GM13977 (cell line): ENCODE data around the gene KIF5A.

Experiments used
- DNase-seq: peaks from one replicate; pipeline ENCODE4 v3.0.0; 2012; ENCODE audit warnings: low spot score
- in situ Hi-C: fragments of 300-500 bp; cut with MboI; formaldehyde crosslinking; loops from one replicate; pipeline ENCODE4 v1.12.0; 2022; ENCODE audit warnings: low sequenced_read_pairs, low pct_unique_long_range_greater_than_20kb, mixed read lengths, inconsistent platforms; ENCODE audit not compliant: unreplicated experiment
- TF ChIP-seq, protein P1 (sequence below): IDR thresholded peaks from 2 replicates; pipeline ENCODE4 v1.5.1; 2012; ENCODE audit warnings: mild to moderate bottlenecking, control low read depth; ENCODE audit not compliant: insufficient read depth; ENCODE audit errors: extremely low read depth, missing control alignments

KIF5A gene

DNA sequence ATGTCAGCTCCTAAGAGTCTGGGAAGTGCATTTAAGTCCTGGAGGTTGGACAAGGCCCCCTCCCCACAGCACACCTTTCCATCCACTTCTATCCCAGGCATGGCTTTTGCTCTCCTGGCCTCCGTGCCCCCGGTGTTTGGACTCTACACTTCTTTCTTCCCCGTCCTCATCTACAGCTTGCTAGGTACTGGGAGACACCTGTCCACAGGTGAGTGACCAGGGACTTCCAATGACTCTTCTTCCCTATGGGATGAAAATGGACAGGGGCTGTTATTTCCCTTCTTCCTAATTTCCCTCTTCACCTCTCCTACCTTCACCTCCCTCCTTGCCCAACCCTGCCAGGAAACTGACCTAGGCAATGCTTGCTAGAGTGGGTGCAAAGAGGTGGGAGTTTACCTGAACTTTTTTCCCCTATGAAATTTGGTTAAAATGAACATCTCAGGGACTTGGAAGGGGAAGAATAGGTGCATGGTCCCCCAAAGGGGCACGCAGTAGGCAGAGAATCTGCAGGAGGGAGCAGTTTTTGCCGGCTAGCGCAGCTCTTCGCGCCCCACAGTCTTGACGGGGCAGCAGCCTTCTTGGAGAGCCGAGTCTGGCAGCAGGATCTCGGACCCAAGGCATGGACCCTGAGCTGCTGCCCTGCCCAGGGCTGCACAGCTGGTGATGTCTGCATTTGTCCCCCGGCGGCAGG is 70.5 kb downstream of the KIF5A start:
- DNase-seq: peak; percentile 52
- in situ Hi-C loops: no loop called here
- TF ChIP-seq, protein P1, sequence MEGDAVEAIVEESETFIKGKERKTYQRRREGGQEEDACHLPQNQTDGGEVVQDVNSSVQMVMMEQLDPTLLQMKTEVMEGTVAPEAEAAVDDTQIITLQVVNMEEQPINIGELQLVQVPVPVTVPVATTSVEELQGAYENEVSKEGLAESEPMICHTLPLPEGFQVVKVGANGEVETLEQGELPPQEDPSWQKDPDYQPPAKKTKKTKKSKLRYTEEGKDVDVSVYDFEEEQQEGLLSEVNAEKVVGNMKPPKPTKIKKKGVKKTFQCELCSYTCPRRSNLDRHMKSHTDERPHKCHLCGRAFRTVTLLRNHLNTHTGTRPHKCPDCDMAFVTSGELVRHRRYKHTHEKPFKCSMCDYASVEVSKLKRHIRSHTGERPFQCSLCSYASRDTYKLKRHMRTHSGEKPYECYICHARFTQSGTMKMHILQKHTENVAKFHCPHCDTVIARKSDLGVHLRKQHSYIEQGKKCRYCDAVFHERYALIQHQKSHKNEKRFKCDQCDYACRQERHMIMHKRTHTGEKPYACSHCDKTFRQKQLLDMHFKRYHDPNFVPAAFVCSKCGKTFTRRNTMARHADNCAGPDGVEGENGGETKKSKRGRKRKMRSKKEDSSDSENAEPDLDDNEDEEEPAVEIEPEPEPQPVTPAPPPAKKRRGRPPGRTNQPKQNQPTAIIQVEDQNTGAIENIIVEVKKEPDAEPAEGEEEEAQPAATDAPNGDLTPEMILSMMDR: no peak

DNA sequence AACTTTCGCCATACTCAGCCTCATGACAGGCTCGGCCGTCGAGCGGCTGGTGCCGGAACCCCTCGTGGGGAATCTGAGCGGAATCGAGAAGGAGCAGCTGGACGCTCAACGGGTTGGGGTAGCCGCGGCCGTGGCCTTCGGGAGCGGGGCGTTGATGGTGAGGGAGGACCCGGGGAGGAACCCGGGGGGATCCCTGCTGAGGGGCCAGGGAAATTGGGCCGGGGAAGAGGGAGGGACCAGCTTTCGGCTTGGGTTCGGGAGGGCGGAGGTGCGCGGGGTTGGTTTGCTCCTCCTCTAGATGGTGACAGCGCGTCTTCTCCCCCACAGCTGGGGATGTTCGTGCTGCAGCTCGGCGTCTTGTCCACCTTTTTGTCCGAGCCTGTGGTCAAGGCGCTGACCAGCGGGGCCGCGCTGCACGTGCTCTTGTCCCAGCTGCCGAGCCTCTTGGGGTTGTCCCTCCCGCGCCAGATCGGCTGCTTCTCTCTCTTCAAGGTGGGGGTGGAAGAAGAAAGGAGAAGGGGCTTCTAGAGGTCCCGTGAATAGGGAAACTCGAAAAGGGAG is 71.2 kb downstream of the KIF5A start:
- TF ChIP-seq, protein P1: no peak
- peak; percentile 59 for DNase-seq
- in situ Hi-C loops: no loop called here

DNA sequence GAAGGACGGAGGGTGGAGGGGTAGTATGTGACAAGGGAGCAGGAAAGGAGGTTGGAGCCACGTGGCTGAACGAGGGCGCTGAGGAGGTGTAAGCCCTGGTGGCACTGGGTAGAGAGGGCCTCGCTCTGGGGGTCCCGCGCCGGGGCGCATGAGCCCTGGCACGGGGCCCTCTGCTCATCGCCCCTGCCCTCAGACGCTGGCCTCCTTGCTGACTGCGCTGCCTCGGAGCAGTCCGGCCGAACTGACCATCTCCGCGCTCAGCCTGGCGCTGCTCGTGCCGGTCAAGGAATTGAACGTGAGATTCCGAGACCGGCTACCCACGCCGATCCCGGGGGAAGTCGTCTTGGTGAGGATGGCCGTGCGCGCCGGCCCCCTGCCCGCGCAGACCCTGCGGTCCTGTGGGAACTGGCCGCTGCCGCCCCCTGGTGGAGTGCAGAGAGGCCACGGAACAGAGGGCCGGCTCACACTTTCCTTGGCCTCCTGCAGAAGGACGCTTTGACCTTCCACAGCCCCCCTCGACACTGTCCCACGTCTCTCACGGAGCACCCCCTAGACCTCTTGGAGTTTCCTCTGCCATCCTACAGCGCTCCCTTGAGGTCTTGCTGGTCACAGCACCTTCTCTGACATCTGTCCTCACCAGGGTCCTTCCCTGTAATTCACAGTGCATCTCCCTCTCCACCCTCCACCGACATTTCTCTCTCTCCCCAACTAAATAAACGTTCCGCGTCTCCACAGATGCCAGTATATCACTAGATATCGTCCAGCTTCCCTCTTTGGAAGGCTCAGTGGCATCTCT is 71.9 kb downstream of the KIF5A start:
- DNase-seq: peak; percentile 88
- in situ Hi-C loops: no loop called here
- TF ChIP-seq, protein P1: peak; percentile 92

DNA sequence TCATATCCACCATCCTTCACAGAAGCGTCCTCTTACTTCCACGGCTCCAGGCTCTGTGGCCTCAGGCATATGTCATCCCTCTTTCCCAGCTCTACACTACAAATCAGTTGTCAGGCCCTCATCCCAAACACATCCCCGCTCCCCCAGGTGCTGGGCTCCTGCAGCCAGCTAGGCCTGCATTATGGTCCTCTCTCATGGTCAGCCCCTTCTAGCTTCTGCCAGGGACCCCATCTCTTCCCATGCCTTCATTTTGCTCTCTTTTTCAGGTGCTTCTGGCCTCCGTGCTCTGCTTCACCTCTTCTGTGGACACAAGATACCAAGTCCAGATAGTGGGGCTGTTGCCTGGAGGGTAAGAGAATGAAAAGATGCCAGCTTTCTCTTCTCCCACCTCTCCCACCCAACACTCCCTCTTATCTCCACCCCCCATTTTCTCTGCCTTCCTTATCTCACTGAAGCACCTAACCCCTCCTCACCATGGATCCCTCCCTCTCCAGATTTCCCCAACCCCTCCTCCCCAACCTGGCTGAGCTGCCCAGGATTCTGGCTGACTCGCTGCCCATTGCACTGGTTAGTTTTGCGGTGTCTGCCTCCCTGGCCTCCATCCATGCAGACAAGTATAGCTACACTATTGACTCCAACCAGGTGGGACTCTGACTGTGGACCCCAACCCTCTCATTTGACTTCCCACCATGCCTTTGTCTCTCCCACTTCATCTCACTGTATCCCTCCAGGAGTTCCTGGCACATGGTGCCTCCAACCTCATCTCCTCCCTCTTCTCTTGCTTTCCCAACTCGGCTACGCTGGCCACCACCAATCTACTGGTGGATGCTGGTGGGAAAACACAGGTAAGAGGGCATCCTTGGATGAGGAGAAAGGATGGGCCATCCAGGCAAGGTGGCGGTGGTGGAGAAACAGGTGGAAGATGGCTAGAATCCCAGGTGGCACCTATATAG is 72.7 kb downstream of the KIF5A start:
- in situ Hi-C loops: no loop called here

DNA sequence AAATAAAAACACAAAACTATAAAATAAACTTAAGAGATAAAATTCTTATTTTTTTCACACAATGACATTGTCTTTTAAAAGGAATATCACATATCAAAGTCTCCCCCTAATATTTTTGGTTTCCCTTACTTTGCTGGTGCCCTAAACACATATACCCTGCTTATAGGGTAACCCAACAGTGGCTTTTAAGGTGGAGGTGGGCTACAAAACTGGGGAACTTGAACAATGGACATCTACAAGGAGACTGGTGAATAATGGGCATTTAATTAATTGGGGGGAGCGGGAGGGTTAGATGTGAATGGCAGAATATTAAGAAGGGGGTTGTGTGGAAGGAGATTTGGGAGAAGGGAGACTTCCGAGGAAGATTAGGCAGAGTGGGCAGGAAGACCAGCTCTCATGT is 73.5 kb downstream of the KIF5A start:
- in situ Hi-C loops: no loop called here
- TF ChIP-seq, protein P1: no peak
- no peak for DNase-seq

More for the DNA sequence above, 72.7 kb downstream of the KIF5A start:
- no peak for DNase-seq
- TF ChIP-seq, protein P1: no peak

DNA sequence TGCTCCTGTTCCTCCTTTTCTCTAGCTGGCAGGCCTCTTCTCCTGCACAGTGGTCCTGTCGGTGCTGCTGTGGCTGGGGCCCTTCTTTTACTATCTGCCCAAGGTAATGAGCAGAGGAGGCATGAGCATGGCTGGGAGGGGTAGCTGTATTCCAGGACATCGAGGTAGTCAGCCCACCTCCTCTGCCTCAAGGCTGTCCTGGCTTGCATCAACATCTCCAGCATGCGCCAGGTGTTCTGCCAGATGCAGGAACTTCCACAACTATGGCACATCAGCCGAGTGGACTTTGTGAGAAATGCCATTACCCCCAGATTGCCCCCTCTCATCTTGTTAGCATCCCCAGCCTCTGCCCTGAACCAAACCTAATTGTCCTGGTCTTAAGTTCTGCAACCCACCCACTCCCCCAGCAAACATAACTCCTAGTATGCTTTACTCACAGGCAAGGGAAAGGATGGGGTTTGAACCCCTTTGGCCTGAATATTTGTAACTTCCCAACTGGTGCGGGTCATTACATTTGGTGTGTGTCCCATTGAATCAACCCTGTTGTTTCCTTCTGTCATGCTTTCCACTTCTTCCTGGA is 74.1 kb downstream of the KIF5A start:
- TF ChIP-seq, protein P1: no peak
- DNase-seq: no peak
- in situ Hi-C loops: no loop called here
